ENCODE measurements around the gene LCN6. TPM values are rescaled to one million over a fixed set of nuclear protein-coding genes. Genes with fewer than 3 reads are reported as not detected.

The LCN6 gene
- total and polyA plus RNA-seq, 12 donors = 0.43 to 25.4 (median 2.2) TPM; not detected in 6

- 73 to 85% (median 81%) methylated on average over 12 to 22 of the region's 22 CpGs for WGBS, 4 donors
- Histone ChIP-seq H3K27ac (no peak overlapping the region), H3K4me1 (replicated peaks in 1 of 2) (peaks cover 5 to 11% of the 10 kb centered on the region in 2 donors), H3K4me3 (no peak overlapping the region), H3K9me3 (replicated peaks in 1 of 3) (no peaks in the 10 kb centered on the region), H3K27me3 (peaks cover 23% of the 10 kb centered on the region), H3K36me3 (replicated peaks in 1 of 2) (no peaks in the 10 kb centered on the region)
- no peak for TF ChIP-seq POLR2A (IDR thresholded peaks at IDR 0.05)
- no peak for TF ChIP-seq CTCF (IDR thresholded peaks at IDR 0.05)
- intact Hi-C loops (cut with DNase I) = no loop called here
- no peak for DNase-seq
Observed at GRCh38 chr9:136746155-136746490, 2.2 kb downstream of the LCN6 start.

- Histone ChIP-seq H3K27ac (no peak overlapping the region), H3K4me1 (replicated peaks in 1 of 2) (peaks cover 5 to 15% of the 10 kb centered on the region in 2 donors), H3K4me3 (no peak overlapping the region), H3K27me3 (peaks cover 24% of the 10 kb centered on the region), H3K9me3 (replicated peaks in 1 of 3) (no peaks in the 10 kb centered on the region), H3K36me3 (replicated peaks in 1 of 2) (no peaks in the 10 kb centered on the region)
- no peak for DNase-seq
- intact Hi-C loops (cut with DNase I) = no loop called here
- 88 to 93% (median 89%) methylated on average over 6 to 23 of the region's 23 CpGs for WGBS, 4 donors
- TF ChIP-seq CTCF (IDR thresholded peaks at IDR 0.05) (no peak), POLR2A (IDR thresholded peaks at IDR 0.05) (no peak)
Observed at GRCh38 chr9:136745389-136746154, 2.8 kb downstream of the LCN6 start.

GRCh38 chr9:136744773-136745172 lies 3.6 kb downstream of the LCN6 start:
- WGBS, 4 donors = 80 to 92% (median 88%) methylated on average over 4 to 18 of the region's 18 CpGs
- Histone ChIP-seq H3K36me3 (replicated peaks in 1 of 2) (no peaks in the 10 kb centered on the region), H3K9me3 (replicated peaks in 1 of 3) (no peaks in the 10 kb centered on the region), H3K27ac (no peak overlapping the region), H3K27me3 (peaks cover 24% of the 10 kb centered on the region), H3K4me1 (replicated peaks in 1 of 2) (peaks cover 5 to 15% of the 10 kb centered on the region in 2 donors), H3K4me3 (no peak overlapping the region)
- intact Hi-C loops (cut with DNase I) = no loop called here
- no peak for TF ChIP-seq CTCF (IDR thresholded peaks at IDR 0.05)
- TF ChIP-seq POLR2A (IDR thresholded peaks at IDR 0.05) = no peak
- no peak for DNase-seq

- no peaks in the 10 kb centered on the region for H3K36me3 ChIP-seq (replicated peaks in 1 of 2)
- TF ChIP-seq POLR2A (IDR thresholded peaks at IDR 0.05) (no peak), CTCF (IDR thresholded peaks at IDR 0.05) (no peak)
- peaks cover 24% of the 10 kb centered on the region for H3K27me3 ChIP-seq
- no peak for DNase-seq
- WGBS, 4 donors = 80 to 94% (median 88%) methylated on average over 6 to 16 of the region's 16 CpGs
- H3K9me3 ChIP-seq (replicated peaks in 1 of 3) = no peaks in the 10 kb centered on the region
- intact Hi-C loops (cut with DNase I) = no loop called here
- no peak overlapping the region for H3K27ac ChIP-seq
- peaks cover under 1 to 9% of the 10 kb centered on the region in 2 donors for H3K4me1 ChIP-seq (replicated peaks in 1 of 2)
- H3K4me3 ChIP-seq = no peak overlapping the region
Observed at GRCh38 chr9:136743639-136744211, 4.6 kb downstream of the LCN6 start.
